Nephron (organoid): ENCODE measurements around the gene TRIM28.

Source experiments
- H3K27ac Mint-ChIP-seq, 3 experiments: 2 replicates each; pipeline ENCODE4 v1.8.0; 2020; ENCODE audit warnings: mixed read lengths in 3 of 3, mild to moderate bottlenecking in 2 of 3, moderate library complexity in 1 of 3
- H3K27me3 Mint-ChIP-seq: 2 replicates; pipeline ENCODE4 v1.8.0; 2021; ENCODE audit warnings: low read depth, mild to moderate bottlenecking, moderate library complexity, mixed read lengths
- H3K36me3 Mint-ChIP-seq: 2 replicates; pipeline ENCODE4 v1.8.0; 2020; ENCODE audit warnings: low read depth, mixed read lengths
- H3K4me1 Mint-ChIP-seq: 2 replicates; pipeline ENCODE4 v1.8.0; 2020; ENCODE audit warnings: mixed read lengths
- H3K4me3 Mint-ChIP-seq, 3 experiments: 2 replicates each; pipeline ENCODE4 v1.8.0; 2020; ENCODE audit warnings: mild to moderate bottlenecking in 3 of 3, mixed read lengths in 3 of 3, moderate library complexity in 2 of 3
- H3K9me3 Mint-ChIP-seq: 2 replicates; pipeline ENCODE4 v1.8.0; 2020; ENCODE audit warnings: mixed read lengths
- CTCF ChIP-seq, 3 experiments: fragments of 200-600 bp; sonication (generic); IDR thresholded peaks; one replicate each; pipeline ENCODE4 v1.5.0; 2021; ENCODE audit warnings: antibody characterized with exemption in 3 of 3; ENCODE audit not compliant: unreplicated experiment in 3 of 3

Gene TRIM28

GRCh38 chr19:58553799-58554493 lies 10.1 kb downstream of the TRIM28 start:
- Mint-ChIP-seq H3K4me1 (peaks cover 39% of the 10 kb centered on the region), H3K9me3 (no peaks in the 10 kb centered on the region), H3K4me3 (peak overlapping the region; percentile 97 to 98 (median 97)), H3K27me3 (peaks cover 4% of the 10 kb centered on the region), H3K27ac (peak overlapping the region; percentile 98 to 99 (median 99)), H3K36me3 (peaks cover 47% of the 10 kb centered on the region)
- TF ChIP-seq CTCF (IDR thresholded peaks at IDR 0.05; ENCODE audit: unreplicated experiment in 3 of 3) = no peak

GRCh38 chr19:58554494-58555368 lies 10.9 kb downstream of the TRIM28 start, which contains the start of gene CHMP2A:
Gene CHMP2A, minus strand, starts transcription at chr19:58555105. Its CDS starts 893 bp downstream, at chr19:58554212.
- peak within 1 kb of the TSS; percentile 97 to 98 (median 97) for H3K4me3 Mint-ChIP-seq
- no peak for TF ChIP-seq CTCF (IDR thresholded peaks at IDR 0.05; ENCODE audit: unreplicated experiment in 3 of 3)
- H3K27ac Mint-ChIP-seq = peak within 1 kb of the TSS; percentile 98 to 99 (median 99)
- peaks cover 42% of the 10 kb centered on the region for H3K36me3 Mint-ChIP-seq
- peaks cover 4% of the 10 kb centered on the region for H3K27me3 Mint-ChIP-seq
- no peaks in the 10 kb centered on the region for H3K9me3 Mint-ChIP-seq
- peaks cover 42% of the 10 kb centered on the region for H3K4me1 Mint-ChIP-seq

GRCh38 chr19:58555369-58555885 lies 11.6 kb downstream of the TRIM28 start:
- peak overlapping the region; percentile 98 to 99 (median 99) for H3K27ac Mint-ChIP-seq
- no peak for TF ChIP-seq CTCF (IDR thresholded peaks at IDR 0.05; ENCODE audit: unreplicated experiment in 3 of 3)
- H3K27me3 Mint-ChIP-seq = peaks cover 4% of the 10 kb centered on the region
- peaks cover 38% of the 10 kb centered on the region for H3K36me3 Mint-ChIP-seq
- H3K4me3 Mint-ChIP-seq = peak overlapping the region; percentile 97 to 98 (median 97)
- peaks cover 44% of the 10 kb centered on the region for H3K4me1 Mint-ChIP-seq
- H3K9me3 Mint-ChIP-seq = no peaks in the 10 kb centered on the region

- Mint-ChIP-seq H3K4me3 (peak overlapping the region; percentile 91 to 98 (median 96)), H3K36me3 (peaks cover 35% of the 10 kb centered on the region), H3K27me3 (peaks cover 4% of the 10 kb centered on the region), H3K4me1 (peaks cover 44% of the 10 kb centered on the region), H3K27ac (peak overlapping the region; percentile 98 to 100 (median 100)), H3K9me3 (no peaks in the 10 kb centered on the region)
- no peak for TF ChIP-seq CTCF (IDR thresholded peaks at IDR 0.05; ENCODE audit: unreplicated experiment in 3 of 3)
Observed at GRCh38 chr19:58555920-58556621, 12.2 kb downstream of the TRIM28 start.

GRCh38 chr19:58556622-58557220 lies 12.9 kb downstream of the TRIM28 start:
- H3K36me3 Mint-ChIP-seq = peaks cover 34% of the 10 kb centered on the region
- peak overlapping the region; percentile 91 to 98 (median 96) for H3K4me3 Mint-ChIP-seq
- H3K4me1 Mint-ChIP-seq = peaks cover 44% of the 10 kb centered on the region
- H3K27me3 Mint-ChIP-seq = peaks cover 4% of the 10 kb centered on the region
- peak overlapping the region; percentile 98 to 100 (median 100) for H3K27ac Mint-ChIP-seq
- no peaks in the 10 kb centered on the region for H3K9me3 Mint-ChIP-seq
- TF ChIP-seq CTCF (IDR thresholded peaks at IDR 0.05; ENCODE audit: unreplicated experiment in 3 of 3) = no peak
